GM12875 (cell line): Measurements from ENCODE around the gene SPSB1.

Source experiments
- H3K4me3 ChIP-seq: one replicate; pipeline ENCODE4 v1.5.1; 2011; ENCODE audit warnings: low read depth, low read length, control low read depth
- TF ChIP-seq, protein P1 (sequence below): IDR thresholded peaks from 2 replicates; pipeline ENCODE4 v1.5.1; 2011; ENCODE audit warnings: low read depth, mild to moderate bottlenecking, control low read depth, inconsistent platforms, low read length, moderate library complexity, borderline replicate concordance; ENCODE audit not compliant: insufficient read depth

The SPSB1 gene

GRCh38 chr1:9309080-9309479, 16.4 kb downstream of the SPSB1 start:
- TF ChIP-seq, protein P1, sequence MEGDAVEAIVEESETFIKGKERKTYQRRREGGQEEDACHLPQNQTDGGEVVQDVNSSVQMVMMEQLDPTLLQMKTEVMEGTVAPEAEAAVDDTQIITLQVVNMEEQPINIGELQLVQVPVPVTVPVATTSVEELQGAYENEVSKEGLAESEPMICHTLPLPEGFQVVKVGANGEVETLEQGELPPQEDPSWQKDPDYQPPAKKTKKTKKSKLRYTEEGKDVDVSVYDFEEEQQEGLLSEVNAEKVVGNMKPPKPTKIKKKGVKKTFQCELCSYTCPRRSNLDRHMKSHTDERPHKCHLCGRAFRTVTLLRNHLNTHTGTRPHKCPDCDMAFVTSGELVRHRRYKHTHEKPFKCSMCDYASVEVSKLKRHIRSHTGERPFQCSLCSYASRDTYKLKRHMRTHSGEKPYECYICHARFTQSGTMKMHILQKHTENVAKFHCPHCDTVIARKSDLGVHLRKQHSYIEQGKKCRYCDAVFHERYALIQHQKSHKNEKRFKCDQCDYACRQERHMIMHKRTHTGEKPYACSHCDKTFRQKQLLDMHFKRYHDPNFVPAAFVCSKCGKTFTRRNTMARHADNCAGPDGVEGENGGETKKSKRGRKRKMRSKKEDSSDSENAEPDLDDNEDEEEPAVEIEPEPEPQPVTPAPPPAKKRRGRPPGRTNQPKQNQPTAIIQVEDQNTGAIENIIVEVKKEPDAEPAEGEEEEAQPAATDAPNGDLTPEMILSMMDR, result no peak

GRCh38 chr1:9309991-9310390, 17.3 kb downstream of the SPSB1 start:
- TF ChIP-seq, protein P1, result no peak
- no peak overlapping the region for H3K4me3 ChIP-seq

More at GRCh38 chr1:9309080-9309479, 16.4 kb downstream of the SPSB1 start:
- H3K4me3 ChIP-seq, result no peak overlapping the region

DNA sequence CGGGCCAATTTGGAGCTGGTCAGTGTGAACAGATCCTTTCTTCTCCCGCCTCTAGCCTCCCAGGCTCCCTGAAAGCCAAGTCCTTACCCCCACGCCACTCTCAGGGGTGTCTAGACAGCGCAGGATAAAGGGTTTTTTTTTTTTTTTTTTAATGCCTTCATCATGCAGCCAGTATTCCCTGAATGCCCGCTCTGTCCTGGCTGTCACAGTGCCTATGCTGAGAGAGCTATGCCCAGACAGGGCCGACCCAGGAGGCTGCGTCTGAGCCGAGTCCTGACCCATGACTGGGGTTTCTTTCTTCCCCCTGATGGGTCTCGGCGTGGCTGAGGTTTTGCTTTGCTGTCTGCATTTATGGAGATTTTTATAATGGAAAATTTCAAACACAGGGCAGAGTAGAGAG, 18.3 kb downstream of the SPSB1 start:
- TF ChIP-seq, protein P1, result no peak
- no peak overlapping the region for H3K4me3 ChIP-seq

GRCh38 chr1:9311479-9311878, 18.8 kb downstream of the SPSB1 start:
- TF ChIP-seq, protein P1, result no peak
- H3K4me3 ChIP-seq, result no peak overlapping the region

DNA sequence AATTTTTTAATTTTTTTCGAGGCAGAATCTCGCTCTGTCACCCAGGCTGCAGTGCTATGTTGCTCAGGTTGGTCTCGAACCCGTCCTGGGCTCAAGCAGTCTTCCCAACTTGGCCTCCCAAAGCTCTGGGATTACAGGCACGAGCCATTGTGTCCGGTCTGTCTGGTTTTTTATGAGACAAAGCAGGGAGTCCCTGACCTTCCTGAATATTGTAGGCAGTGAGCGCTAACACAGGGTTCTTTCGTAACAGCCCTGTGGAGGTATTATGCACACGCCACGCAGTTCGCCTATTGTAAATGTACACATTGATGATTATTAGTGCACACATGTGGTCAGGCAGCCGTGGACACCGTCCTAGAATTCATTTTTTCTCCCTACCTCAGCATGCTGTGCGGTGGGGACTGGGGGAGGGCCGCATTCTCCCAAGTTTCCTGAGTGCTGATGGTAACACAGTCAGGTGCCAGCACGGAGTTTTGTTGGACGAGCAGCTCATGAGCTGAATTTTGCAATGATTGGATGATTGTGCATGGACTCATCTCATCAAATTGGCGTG, 19.6 kb downstream of the SPSB1 start:
- TF ChIP-seq, protein P1, result no peak

GRCh38 chr1:9313576-9313975, 20.9 kb downstream of the SPSB1 start:
- TF ChIP-seq, protein P1, result no peak

More for the DNA sequence above, 19.6 kb downstream of the SPSB1 start:
- no peak overlapping the region for H3K4me3 ChIP-seq

GRCh38 chr1:9314111-9314510, 21.4 kb downstream of the SPSB1 start:
- TF ChIP-seq, protein P1, result no peak
- no peak overlapping the region for H3K4me3 ChIP-seq

More at GRCh38 chr1:9313576-9313975, 20.9 kb downstream of the SPSB1 start:
- H3K4me3 ChIP-seq, result no peak overlapping the region
